HG03432 (cell line): Measurements from ENCODE around the gene SPRYD3.

Experiments used
- ATAC-seq: cut with Tn5 transposase; IDR thresholded peaks from one replicate; pipeline ENCODE4 v1.9.1; 2021; ENCODE audit warnings: mild to moderate bottlenecking, moderate library complexity; ENCODE audit not compliant: unreplicated experiment

The SPRYD3 gene

DNA sequence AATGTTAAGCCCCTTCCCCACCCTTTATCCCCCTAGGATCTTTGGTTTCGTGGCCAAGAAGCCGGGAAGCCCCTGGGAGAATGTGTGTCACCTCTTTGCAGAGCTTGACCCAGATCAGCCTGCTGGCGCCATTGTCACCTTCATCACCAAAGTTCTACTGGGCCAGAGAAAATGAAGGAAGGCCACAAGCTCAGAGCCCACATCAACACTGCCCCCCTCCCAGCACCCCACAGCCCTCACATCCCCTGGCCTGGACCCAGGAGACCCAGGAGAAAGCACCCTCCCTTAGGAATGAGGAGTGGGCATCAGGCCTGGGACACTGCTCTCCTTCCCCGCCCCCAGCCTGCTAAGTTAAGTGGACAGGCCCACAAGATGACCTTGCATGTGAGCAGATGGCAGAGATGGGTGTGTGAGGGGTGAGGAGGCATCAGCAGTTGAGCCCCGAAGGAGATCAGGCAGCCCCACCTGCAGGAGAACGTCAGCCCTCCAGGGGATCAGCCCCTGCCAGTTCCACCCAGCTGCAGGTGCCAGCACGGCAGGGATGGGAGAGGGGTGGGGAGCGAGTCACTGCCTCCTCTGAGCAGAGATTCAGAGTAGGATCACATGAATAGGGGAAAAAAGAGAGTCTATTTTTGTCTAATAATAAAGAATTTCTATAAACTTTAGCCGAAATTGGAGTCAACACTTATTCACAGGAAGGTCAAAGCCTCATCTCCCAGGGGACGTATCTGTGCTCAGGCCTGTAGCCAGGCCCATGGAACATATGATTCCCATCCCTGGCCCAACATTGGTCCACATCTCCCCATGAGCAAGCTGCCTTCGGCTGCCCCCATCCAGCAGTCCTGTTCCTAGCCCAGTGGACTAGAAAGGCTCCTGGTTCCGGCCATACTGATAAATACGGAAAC, 15.2 kb downstream of the SPRYD3 start:
- no peak for ATAC-seq

DNA sequence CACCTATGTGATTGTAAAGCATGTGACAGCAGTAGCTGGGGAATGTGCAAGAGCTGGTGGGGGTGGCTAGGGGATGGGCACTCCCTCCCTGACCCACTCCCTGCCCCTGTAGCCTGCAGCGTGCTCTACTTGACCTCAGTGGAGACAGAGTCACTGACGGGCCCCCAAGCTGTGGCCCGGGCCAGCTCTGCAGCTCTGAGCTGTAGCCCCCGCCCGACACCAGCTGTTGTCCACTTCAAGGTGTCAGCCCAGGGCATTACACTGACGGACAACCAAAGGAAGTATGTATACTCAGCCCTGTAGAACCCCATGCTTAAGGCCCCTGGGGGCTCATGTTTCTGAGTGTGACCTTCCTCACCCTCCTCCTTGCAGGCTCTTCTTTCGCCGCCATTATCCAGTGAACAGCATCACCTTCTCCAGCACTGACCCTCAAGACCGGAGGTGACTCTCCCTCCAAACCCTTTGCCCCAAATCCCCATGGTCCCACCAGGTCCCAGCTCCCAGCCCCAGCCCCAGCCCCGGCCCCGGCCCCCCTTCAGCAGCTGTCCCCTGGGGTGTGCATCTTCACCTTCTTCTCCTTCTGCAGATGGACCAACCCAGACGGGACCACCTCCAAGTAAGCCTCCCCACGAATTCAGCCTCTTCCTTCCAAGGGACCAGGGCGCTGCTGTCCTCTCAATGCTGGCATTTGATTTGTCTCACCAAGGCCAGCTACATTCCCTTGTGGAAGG, 16.0 kb downstream of the SPRYD3 start:
- ATAC-seq = no peak

DNA sequence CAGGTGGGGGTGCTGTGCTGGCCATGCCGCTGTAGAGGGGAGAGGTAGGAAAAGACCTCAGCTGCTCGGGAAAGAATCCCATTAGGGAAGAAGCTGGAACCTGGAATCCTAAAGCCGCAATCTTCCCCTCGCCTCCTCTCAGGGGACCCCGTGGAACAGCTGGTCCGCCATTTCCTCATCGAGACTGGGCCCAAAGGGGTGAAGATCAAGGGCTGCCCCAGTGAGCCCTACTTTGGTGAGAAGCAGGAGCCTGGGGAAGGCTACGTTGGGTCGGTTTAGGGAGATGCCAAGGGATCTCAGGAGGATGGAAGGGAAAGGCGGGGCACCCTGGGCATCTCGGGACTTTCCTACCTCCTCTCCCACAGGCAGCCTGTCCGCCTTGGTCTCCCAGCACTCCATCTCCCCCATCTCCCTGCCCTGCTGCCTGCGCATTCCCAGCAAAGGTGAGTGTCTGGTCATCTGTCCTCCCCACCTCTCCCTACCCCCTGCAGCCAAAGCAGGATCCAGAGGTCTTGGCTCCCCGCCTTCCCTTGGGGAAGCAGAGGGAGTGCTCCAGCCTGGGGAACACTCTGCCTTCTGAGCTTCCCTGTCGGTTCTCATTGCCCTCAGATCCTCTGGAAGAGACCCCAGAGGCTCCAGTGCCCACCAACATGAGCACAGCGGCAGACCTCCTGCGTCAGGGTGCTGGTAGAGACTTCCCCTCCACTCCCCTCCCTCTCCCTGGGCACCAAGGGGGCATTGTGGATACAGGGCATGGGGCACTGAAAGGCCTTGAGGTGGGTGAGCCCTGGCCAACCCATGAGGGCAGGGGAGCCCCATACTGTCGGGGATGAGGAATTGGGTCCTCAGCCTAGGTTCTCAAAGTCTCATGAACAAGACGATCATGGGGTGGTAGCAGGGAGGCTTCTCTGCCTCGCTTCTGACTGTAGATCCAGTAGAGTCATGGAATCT, 16.9 kb downstream of the SPRYD3 start:
- ATAC-seq = no peak

DNA sequence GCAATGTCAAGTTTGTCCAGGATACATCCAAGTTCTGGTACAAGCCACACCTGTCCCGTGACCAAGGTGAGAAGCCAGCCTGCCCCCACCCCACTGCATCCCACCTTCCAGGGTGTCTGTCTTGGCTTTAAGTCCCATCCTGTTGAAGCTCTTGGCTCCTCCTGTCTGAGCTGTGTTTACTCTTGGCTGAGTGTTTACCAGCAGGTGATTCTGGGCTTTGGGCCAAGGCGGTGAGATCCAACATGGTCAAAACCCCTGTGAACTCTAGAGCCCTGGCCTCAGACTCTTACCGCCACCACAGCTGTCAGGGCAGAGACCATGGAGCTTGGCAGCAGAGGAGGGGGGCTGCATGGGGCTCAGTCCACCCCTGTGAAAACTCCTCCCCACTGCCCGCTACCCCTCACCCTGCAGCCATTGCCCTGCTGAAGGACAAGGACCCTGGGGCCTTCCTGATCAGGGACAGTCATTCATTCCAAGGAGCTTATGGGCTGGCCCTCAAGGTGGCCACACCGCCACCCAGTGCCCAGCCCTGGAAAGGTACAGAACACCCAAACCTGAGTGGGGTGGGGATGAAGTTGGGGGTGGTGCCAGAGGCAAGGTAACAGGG, 17.7 kb downstream of the SPRYD3 start:
- no peak for ATAC-seq

DNA sequence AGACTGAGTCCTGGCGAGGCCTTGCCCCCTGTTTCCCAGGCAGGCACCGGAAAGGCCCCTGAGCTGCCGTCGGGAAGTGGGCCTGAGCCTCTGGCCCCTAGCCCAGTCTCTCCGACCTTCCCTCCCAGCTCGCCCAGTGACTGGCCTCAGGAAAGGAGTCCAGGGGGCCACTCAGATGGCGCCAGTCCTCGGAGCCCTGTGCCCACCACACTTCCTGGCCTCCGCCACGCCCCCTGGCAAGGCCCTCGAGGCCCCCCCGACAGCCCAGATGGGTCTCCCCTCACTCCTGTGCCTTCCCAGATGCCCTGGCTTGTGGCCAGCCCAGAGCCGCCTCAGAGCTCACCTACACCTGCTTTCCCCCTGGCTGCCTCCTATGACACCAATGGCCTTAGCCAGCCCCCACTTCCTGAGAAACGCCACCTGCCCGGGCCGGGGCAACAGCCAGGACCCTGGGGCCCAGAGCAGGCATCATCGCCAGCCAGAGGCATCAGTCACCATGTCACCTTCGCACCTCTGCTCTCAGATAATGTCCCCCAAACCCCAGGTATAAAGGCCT, 18.4 kb downstream of the SPRYD3 start:
- no peak for ATAC-seq

DNA sequence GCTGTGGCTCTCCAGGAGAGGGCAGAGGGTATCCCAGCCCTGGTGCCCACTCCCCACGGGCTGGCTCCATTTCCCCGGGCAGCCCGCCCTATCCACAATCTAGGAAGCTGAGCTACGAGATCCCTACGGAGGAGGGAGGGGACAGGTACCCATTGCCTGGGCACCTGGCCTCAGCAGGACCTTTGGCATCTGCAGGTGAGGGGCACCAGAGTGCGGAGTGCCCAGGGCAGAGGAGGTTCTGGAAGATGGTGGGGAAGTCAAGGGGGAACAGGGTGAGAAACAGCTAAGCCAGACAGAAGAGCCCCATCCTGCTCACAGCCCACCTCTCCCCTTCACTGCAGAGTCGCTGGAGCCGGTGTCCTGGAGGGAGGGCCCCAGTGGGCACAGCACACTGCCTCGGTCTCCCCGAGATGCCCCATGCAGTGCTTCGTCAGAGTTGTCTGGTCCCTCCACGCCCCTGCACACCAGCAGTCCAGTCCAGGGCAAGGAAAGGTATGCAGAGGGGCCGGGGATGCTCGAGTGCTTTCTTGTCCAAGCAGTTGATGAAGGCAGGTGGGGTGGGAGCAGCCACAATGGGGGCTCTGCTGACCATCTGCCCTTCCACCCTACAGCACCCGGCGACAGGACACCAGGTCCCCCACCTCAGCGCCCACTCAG, 19.0 kb downstream of the SPRYD3 start:
- no peak for ATAC-seq

DNA sequence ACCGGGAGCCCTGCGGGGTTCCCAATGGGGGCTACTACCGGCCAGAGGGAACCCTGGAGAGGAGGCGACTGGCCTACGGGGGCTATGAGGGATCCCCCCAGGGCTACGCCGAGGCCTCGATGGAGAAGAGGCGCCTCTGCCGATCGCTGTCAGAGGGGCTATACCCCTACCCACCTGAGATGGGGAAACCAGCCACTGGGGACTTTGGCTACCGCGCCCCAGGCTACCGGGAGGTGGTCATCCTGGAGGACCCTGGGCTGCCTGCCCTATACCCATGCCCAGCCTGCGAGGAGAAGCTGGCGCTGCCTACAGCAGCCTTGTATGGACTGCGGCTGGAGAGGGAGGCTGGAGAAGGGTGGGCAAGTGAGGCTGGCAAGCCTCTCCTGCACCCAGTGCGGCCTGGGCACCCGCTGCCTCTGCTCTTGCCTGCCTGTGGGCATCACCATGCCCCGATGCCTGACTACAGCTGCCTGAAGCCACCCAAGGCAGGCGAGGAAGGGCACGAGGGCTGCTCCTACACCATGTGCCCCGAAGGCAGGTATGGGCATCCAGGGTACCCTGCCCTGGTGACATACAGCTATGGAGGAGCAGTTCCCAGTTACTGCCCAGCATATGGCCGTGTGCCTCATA, 19.6 kb downstream of the SPRYD3 start:
- no peak for ATAC-seq

DNA sequence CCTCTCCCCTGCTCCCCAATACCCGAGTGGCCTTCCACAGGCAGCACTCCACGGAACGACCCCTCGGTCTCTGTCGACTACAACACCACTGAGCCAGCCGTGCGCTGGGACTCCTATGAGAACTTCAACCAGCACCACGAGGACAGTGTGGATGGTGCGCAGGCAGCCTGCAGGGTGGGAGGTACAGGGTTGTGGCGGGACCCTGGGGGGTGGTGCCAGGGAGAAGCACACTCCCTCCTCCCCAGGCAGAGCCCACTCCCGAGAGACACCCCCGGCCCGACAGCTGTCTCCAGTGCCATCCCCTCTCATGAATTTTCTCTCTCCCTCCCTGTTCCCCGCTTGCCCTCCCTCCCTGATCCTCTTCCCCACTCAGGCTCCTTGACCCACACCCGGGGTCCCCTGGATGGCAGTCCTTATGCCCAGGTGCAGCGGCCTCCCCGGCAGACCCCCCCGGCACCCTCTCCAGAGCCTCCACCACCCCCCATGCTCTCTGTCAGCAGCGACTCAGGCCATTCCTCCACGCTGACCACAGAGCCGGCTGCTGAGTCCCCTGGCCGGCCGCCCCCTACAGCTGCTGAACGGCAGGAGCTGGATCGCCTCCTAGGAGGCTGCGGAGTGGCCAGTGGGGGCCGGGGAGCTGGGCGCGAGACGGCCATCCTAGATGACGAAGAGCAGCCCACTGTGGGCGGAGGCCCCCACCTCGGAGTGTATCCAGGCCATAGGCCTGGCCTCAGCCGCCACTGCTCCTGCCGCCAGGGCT, 20.3 kb downstream of the SPRYD3 start:
- no peak for ATAC-seq

DNA sequence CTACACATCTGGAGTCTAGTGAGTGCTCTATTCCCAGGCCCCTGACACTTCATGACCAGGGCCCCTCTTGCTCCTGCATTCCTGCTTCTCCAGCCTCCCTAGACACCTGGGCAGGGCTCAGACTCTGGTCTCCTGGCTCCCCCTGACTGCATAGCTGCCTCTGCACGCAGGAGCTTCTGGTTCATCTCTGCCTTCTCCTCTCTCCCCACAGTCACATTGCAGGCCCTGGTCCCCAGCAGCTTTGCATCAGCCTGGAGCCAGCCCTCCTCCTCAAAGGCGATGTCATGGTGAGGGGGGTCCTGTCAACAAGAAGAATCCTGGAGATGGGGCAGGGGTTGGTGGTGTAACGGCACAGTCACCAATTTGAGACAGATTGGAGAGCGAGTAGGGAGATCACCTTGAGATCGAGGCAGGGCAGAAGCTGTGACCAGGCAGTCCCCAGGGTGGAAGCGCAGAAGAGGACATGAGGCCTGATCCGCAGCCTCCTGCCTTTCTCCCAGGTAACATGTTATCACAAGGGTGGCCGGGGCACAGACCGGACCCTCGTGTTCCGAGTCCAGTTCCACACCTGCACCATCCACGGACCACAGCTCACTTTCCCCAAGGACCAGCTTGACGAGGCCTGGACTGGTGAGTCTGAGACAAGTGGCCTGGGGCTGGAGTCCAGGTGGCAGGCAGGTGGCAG, 21.2 kb downstream of the SPRYD3 start:
- no peak for ATAC-seq

DNA sequence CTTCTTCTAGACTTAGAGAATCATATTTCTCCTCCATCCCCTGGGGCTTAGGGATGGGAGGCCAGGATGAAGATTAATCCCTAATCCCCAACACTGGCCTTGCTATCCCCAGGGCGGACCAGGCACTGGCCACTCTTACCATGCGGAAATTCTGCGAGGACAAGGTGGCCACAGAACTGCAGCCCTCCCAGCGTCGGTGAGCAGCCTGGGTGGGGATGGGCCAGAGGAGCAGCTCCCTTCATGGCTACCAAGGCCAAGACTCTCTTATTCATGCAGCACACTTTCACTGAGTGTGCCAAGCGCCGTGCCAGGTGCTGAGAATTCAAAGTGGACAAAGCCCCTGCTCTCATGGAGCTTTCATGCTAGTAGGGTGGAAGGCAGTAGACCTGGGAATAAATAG, 22.3 kb downstream of the SPRYD3 start:
- ATAC-seq = no peak

DNA sequence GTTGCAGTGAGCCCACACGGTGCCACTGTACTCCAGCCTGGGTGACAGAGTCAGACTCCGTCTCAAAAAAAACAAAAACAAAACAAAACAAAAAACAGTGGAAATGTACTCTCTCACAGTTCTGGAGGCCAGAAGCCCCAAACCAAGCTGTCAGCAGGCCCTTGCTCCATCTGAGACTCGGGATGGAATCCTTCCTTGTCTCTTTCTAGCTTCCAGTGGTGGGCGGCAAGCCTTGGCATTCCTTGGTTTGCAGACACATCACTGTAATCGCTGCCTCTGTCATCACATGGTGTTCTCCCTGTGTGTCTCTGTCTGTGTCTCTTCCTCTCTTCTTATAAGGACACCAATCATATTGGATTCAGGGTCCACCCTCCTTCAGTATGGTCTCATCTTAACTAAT, 22.9 kb downstream of the SPRYD3 start:
- ATAC-seq = no peak

DNA sequence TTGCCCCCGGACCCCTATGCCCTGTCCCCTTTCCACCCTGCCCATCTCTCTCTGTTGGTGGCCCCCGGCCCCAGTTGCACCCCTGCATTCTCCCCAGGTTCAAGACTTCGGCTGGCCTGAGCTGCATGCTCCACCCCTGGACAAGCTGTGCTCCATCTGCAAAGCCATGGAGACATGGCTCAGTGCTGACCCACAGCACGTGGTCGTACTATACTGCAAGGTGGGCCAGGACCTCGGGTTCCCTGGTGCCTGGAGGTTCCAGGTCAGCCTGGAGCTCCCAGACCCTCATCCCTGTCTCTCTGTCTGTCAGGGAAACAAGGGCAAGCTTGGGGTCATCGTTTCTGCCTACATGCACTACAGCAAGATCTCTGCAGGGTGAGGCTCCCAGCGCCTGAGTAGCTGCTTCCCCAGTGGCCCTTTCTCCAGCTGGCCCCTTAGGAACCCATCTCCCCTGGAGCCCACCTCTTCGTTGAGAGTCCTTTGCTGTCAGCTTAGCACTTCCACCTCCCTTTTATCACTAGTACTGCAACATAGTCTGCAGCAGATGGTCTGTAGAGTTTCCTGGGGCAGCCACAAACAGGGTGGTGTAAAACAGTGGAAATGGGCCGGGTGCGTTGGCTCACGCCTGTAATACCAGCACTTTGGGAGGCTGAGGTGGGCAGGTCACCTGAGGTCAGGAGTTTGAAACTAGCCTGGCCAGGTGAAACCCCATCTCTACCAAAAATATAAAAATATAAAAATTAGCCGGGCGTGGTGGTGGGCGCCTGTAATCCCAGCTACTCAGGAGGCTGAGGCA, 23.5 kb downstream of the SPRYD3 start:
- ATAC-seq = no peak

DNA sequence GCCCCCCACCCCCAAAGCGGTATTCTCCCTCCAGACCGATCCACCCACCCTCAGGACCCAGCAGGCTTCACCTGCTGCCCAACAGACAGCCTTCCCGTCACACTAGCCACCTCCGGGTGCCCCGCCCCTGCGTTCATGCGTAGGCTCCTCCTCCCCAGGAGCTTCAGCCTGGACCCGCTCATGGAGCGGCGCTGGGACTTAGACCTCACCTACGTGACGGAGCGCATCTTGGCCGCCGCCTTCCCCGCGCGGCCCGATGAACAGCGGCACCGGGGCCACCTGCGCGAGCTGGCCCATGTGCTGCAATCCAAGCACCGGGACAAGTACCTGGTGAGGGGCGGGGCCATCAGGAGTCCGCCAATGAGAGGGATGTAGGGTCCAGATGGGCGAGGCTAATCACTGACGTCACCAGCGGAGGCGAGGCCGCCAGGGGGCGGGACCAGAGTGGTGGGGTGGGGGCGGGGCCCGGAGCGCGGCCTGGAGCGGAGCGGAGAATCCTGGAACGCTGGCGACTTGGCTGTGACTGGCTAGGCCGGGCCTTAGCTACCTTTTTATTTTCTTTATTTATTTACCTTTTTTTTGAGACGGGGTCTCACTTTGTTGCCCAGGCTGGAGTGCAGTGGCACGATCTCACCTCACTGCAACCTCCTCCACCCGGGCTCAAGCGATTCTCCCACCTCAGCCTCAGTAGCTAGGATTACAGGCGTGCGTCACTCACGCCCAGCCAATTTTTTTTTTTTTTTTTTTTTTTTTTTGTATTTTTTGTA, 24.9 kb downstream of the SPRYD3 start:
- peak; percentile 90 for ATAC-seq

DNA sequence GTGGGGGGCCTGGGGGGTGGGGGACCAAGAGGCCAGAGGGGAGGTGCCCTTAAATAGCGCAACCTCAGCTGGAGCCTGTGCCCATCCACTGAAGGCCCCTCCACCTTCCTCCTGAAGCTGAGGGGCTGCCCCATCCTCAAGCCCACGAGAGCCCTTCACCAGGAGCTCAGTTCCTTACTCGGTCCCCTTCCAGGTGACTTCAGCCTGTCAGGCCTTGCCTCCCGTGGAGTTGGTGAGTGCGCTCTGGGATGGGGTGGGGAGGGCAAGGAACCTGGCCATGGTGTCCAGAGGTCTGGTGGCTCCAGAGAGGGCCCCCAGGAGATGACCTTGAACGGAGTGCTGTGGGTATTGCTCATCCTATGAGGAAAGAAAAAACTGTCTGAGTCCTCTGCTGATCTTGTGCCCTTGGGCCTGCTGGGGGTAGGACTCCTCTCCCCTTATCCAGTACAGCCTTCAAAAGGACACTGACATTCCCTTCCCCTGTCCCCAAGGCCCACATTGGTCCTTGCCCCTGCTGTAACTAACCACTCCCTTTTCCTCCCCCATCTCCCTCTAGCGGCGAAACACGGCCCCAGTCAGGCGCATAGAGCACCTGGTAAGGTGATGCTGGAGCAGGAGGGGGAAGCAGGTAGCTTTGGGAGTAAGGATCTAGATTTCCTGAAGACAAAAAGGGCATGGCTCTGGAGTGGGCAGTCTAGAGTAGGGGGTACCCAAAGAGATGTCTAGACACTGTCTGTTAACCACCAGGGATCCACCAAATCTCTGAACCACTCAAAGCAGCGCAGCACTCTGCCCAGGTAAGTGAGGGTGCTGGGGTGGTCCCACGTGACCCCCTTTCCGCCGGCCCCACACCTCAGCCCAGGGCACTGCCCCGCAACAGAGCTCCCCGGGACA, 25.7 kb downstream of the SPRYD3 start:
- ATAC-seq = no peak

DNA sequence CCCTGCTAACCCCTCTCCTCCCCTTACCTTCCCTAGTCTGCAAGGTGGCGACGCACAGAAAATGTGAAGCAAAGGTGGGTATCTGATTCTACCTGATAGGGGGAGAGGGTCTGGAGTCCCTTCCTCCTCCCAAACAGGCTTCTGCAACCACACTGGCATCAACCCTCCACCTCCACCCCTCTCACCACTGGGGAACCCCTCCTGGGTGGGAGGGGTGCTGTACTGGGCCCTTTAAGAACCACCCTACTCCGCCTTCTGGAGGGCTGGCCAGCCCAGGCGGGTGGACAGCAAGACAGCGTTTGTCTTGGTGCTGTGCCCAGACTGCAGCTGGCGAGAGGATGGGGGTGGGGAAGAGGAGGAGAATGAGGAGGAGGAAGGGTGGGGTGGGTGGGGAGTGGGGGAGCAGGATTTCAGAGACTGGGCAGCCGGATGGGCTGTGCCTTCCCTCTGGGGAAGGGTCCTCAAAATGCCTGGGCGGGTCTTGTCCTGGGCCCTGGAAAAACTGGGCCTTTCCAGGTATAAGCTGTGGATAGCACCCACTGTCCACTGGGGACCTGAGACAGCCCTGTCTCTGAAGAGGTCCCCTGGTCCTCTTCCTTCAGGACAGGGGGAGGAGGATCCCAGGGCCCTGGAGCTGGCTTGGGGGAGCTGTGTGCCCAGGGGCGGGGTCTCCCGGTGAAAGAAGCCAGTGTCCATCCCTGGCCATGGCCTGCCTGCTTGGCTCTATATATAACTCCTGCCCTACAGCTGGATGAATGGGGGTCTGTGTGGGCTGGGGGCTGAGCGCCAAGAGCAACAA, 26.6 kb downstream of the SPRYD3 start:
- no peak for ATAC-seq
